Measurements from ENCODE around the gene KBTBD6.

The KBTBD6 gene

DNA sequence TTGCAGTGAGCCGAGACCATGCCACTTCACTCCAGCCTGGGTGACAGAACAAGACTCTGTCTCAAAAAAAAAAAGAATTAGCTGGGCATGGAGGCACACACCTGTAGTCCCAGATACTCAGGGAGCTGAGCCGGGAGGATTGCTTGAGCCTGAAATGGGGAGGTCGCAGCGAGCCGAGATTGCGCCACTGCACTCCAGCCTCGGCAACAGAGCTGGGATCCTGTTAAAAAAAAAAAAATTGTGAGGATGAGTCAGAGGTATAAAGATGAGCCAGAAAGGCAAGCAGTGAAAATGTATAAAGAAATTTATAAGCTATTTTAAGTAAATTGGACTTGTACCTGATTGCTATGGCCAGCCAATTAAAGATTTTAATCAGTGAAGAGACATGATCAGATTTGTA, 21.1 kb downstream of the KBTBD6 start:
- Histone ChIP-seq H3K36me3 (ENCODE audit: insufficient read depth, low read length) (no peaks in the 10 kb centered on the region), H3K4me1 (ENCODE audit: insufficient read depth, low read length) (no peaks in the 10 kb centered on the region), H2AFZ (ENCODE audit: low read depth, low read length) (no peak overlapping the region), H4K20me1 (ENCODE audit: insufficient read depth, low read length) (no peaks in the 10 kb centered on the region), H3K9ac (ENCODE audit: low read depth, low read length) (no peak overlapping the region), H3K27ac (ENCODE audit: low read length) (no peak overlapping the region), H3K9me3 (ENCODE audit: insufficient read depth, low read length, severe bottlenecking) (no peaks in the 10 kb centered on the region), H3K4me2 (ENCODE audit: insufficient read depth, low read length) (no peak overlapping the region), H3K79me2 (ENCODE audit: insufficient read depth, low read length) (no peaks in the 10 kb centered on the region), H3K27me3 (ENCODE audit: insufficient read depth, low read length, poor library complexity) (no peaks in the 10 kb centered on the region), H3K4me3 (ENCODE audit: low read depth in 1 of 2, low read length in 2 of 2) (no peak overlapping the region)
- no peak for TF ChIP-seq EZH2 (IDR thresholded peaks at IDR 0.05; ENCODE audit: borderline replicate concordance, low read depth, low read length, severe bottlenecking)
- TF ChIP-seq, protein P1, sequence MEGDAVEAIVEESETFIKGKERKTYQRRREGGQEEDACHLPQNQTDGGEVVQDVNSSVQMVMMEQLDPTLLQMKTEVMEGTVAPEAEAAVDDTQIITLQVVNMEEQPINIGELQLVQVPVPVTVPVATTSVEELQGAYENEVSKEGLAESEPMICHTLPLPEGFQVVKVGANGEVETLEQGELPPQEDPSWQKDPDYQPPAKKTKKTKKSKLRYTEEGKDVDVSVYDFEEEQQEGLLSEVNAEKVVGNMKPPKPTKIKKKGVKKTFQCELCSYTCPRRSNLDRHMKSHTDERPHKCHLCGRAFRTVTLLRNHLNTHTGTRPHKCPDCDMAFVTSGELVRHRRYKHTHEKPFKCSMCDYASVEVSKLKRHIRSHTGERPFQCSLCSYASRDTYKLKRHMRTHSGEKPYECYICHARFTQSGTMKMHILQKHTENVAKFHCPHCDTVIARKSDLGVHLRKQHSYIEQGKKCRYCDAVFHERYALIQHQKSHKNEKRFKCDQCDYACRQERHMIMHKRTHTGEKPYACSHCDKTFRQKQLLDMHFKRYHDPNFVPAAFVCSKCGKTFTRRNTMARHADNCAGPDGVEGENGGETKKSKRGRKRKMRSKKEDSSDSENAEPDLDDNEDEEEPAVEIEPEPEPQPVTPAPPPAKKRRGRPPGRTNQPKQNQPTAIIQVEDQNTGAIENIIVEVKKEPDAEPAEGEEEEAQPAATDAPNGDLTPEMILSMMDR (IDR thresholded peaks at IDR 0.05; ENCODE audit: borderline replicate concordance, extremely low read depth, low read length, poor library complexity, severe bottlenecking), result no peak
- DNase-seq (no peak), ATAC-seq (ENCODE audit: insufficient read depth, low read depth) (no peak)

DNA sequence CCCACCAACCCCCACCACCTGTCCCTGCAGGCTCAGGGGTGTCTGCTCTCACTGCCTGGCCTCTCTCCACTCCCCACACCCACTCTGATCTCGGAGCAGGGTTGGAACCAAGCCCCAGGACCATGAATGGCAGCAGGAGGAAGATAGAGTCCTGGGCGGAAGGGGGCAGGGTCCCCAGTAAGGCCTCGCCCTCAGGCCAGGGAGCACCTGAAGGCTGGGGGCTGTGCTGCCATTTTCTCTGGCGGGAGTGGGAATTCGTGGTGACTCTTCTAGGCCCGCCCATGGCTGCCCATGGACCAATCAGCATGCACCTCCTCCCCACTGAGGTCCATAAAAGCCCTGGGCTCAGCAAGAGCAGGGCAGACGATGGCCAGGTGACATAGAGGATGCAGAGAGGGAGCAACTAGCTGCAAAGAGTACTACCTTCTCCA, 25.0 kb downstream of the KBTBD6 start:
- Histone ChIP-seq H3K9me3 (ENCODE audit: insufficient read depth, low read length, severe bottlenecking) (no peaks in the 10 kb centered on the region), H2AFZ (ENCODE audit: low read depth, low read length) (no peak overlapping the region; the same call in 1 of the 2 replicates), H3K4me2 (ENCODE audit: insufficient read depth, low read length) (no peak overlapping the region)

DNA sequence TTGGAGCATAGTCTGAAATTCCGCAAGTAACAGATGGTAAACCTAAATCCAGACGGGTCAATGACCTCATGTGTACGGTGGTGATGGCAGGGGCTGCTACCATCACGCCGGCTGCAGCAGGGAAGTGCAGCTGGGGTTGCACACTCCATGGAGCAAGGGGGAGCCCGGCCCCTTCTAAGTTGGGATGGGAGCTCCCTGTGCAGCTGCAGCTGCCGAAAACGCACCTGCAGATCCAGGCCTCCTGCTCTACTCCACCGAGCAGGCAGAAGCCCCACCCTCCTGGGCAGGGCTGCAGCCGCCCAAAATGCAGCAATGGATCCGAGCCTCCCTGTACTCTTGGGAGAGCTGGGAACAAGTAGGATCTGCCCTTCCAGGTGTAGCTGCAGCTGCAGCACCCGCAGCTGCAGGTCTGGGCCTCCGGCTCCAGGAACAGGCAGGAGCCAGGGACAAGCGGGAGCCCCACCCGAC, 25.5 kb downstream of the KBTBD6 start:
- Histone ChIP-seq H3K36me3 (ENCODE audit: insufficient read depth, low read length) (no peaks in the 10 kb centered on the region), H3K9ac (ENCODE audit: low read depth, low read length) (no peak overlapping the region), H3K4me1 (ENCODE audit: insufficient read depth, low read length) (no peaks in the 10 kb centered on the region), H3K4me3 (ENCODE audit: low read depth in 1 of 2, low read length in 2 of 2) (no peak overlapping the region), H3K27me3 (ENCODE audit: insufficient read depth, low read length, poor library complexity) (no peaks in the 10 kb centered on the region), H3K9me3 (ENCODE audit: insufficient read depth, low read length, severe bottlenecking) (no peaks in the 10 kb centered on the region), H3K4me2 (ENCODE audit: insufficient read depth, low read length) (no peak overlapping the region), H4K20me1 (ENCODE audit: insufficient read depth, low read length) (no peaks in the 10 kb centered on the region), H3K79me2 (ENCODE audit: insufficient read depth, low read length) (no peaks in the 10 kb centered on the region), H2AFZ (ENCODE audit: low read depth, low read length) (no peak overlapping the region), H3K27ac (ENCODE audit: low read length) (no peak overlapping the region)
- TF ChIP-seq, protein P1 (IDR thresholded peaks at IDR 0.05; ENCODE audit: borderline replicate concordance, extremely low read depth, low read length, poor library complexity, severe bottlenecking), result no peak
- TF ChIP-seq EZH2 (IDR thresholded peaks at IDR 0.05; ENCODE audit: borderline replicate concordance, low read depth, low read length, severe bottlenecking), result no peak
- ATAC-seq (ENCODE audit: insufficient read depth, low read depth) (no peak), DNase-seq (no peak)

More for the DNA sequence above, 25.0 kb downstream of the KBTBD6 start:
- Histone ChIP-seq H3K79me2 (ENCODE audit: insufficient read depth, low read length) (no peaks in the 10 kb centered on the region), H3K4me3 (ENCODE audit: low read depth in 1 of 2, low read length in 2 of 2) (no peak overlapping the region), H3K27ac (ENCODE audit: low read length) (no peak overlapping the region), H3K36me3 (ENCODE audit: insufficient read depth, low read length) (no peaks in the 10 kb centered on the region), H3K9ac (ENCODE audit: low read depth, low read length) (no peak overlapping the region), H3K4me1 (ENCODE audit: insufficient read depth, low read length) (no peaks in the 10 kb centered on the region), H3K27me3 (ENCODE audit: insufficient read depth, low read length, poor library complexity) (no peaks in the 10 kb centered on the region), H4K20me1 (ENCODE audit: insufficient read depth, low read length) (no peaks in the 10 kb centered on the region)
- DNase-seq, result no peak
- no peak for ATAC-seq (ENCODE audit: insufficient read depth, low read depth)
- TF ChIP-seq, protein P1 (IDR thresholded peaks at IDR 0.05; ENCODE audit: borderline replicate concordance, extremely low read depth, low read length, poor library complexity, severe bottlenecking), result no peak
- no peak for TF ChIP-seq EZH2 (IDR thresholded peaks at IDR 0.05; ENCODE audit: borderline replicate concordance, low read depth, low read length, severe bottlenecking)

DNA sequence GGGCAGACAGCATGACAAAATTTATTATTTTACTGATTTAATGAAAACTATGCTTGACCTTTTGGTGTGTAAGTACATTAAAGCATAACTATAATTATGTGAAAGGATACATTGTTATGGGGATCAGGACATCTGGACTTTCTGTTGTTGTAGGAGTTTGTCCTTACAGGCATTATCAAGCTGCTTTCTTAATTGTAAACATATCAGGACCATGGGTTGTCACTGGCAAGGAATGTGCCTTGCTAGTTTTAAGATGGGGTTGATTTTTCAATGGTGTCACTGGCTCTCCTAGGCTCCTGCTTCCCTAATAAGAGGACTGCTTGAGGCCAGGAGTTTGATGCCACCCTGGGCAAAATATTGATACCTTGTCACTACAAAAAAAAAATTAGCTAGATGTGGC, 32.6 kb downstream of the KBTBD6 start:
- no peak for ATAC-seq (ENCODE audit: insufficient read depth, low read depth)
- Histone ChIP-seq H3K9ac (ENCODE audit: low read depth, low read length) (no peak overlapping the region), H3K4me3 (ENCODE audit: low read depth in 1 of 2, low read length in 2 of 2) (no peak overlapping the region), H3K4me1 (ENCODE audit: insufficient read depth, low read length) (no peaks in the 10 kb centered on the region), H3K4me2 (ENCODE audit: insufficient read depth, low read length) (no peak overlapping the region), H3K27ac (ENCODE audit: low read length) (no peak overlapping the region), H3K79me2 (ENCODE audit: insufficient read depth, low read length) (no peaks in the 10 kb centered on the region), H3K27me3 (ENCODE audit: insufficient read depth, low read length, poor library complexity) (no peaks in the 10 kb centered on the region), H4K20me1 (ENCODE audit: insufficient read depth, low read length) (no peaks in the 10 kb centered on the region), H3K36me3 (ENCODE audit: insufficient read depth, low read length) (no peaks in the 10 kb centered on the region), H3K9me3 (ENCODE audit: insufficient read depth, low read length, severe bottlenecking) (no peaks in the 10 kb centered on the region), H2AFZ (ENCODE audit: low read depth, low read length) (no peak overlapping the region)
- TF ChIP-seq EZH2 (IDR thresholded peaks at IDR 0.05; ENCODE audit: borderline replicate concordance, low read depth, low read length, severe bottlenecking), result no peak
- no peak for DNase-seq

Data from DND-41 (cell line).